HL-60/S4 (cell line): Measurements from ENCODE around the gene SPNS2.

ENCODE experiments used
- in situ Hi-C: fragments of 300-500 bp; cut with MboI; formaldehyde crosslinking; loops from 2 replicates; pipeline ENCODE4 v1.14.3; 2022; ENCODE audit warnings: low sequenced_read_pairs

Gene SPNS2

DNA sequence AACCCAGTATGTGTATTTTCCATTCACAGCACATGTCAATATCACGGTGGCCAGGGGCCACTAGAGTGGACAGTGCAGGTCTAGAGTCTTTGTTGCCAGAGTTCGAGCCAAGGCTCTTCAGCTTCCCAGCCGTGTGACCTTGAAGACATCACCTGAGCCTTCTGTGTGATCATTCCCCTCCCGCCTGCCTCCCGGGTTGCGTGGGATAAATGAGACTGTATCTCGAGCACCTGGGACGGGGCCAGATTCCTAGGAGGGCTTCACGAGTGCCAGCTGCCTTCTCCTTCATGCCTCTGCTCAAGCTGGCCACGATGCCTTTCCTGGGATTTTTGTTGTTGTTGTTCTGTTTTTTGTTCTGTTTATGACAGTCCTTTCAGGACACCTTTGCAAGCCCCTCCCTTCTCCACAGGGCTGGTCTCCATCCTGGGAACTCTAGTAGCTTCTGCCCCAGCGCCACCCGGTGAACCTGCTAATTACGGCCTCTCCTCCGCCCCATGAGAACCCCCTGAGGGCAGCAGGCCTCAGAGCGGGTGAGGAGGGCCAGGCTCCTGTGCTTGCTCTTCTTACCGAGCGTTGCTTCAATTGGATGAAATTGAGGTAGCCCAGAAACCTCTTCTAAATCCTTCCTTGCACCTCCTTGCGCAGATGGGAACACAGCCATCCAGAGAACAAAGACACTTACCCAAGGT is 3.9 kb downstream of the SPNS2 start:
- in situ Hi-C loops = no loop called here

DNA sequence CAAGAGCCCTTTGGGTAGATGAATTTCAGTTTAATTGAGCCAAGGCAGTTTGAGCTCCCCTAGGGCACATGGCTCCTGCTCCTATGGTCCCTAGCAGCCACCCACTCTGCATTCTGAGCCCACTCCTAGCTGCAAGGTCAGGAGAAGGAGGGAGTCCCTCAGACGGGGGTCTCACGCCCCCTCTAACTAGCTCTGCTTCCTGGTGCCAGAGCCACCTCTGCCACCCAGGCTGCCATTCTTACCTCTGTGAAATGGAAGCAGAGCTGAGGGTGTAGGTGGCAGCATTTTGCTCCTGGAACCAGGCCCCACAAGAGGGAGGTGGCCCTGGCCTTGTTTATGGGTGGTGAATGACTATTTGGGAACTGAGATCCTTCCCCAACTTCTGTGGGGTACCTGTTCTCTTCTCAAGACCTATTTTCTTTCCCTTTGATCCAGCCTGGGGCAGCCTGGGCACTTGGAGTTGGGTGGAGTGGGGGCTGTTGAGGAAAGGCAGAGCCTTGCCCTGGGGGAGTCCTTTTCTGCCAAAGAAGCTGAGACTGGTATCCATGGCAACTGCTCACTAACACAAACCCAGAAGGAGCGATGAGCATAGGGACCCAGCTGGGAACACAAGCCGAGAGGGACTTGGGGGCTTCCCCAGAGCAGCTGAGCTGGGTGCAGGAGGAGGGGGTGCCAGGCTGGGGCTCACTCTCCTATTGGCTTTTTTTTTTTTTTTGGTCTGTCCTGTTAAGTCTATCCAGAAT is 4.8 kb downstream of the SPNS2 start:
- in situ Hi-C loops = no loop called here

DNA sequence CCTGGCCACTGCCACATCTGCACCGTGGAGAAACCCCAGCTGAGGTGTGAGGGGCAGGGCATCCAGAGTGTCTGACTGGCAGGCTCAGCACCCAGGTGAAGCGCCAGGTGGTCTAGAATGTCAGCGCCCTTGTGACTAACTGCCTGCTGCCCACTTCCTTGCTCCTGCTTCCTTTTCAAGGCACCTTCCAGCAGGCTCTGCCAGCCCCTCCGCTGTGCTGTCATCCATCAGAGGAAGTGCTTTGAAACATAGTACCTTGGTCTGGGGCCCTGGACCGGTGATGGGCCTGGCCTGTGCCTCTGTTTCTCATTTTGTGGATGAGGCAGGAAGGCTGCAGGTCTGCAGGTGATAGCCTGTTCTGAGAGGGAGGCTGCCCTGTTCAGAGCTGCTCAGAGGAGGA is 5.5 kb downstream of the SPNS2 start:
- in situ Hi-C loops = no loop called here

DNA sequence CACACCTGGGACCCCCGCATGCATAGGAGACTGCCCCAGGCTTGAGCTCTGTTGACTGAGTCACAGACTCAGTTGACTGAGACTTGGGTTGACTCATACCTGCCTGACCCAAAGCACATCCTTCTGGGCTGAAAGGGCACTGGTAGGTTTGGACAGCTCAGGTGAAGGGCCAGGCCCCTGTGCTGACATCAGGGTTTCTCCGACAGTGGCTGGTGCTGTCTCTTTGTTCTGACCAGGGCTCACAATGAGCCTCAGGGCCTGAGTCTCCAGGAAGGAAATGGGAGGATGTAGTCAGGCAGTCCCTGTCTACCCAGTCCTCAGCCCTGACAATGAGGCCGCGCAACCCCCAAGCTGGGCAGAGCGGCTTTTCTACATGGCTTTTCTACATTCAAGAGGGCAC is 6.5 kb downstream of the SPNS2 start:
- in situ Hi-C loops = no loop called here

DNA sequence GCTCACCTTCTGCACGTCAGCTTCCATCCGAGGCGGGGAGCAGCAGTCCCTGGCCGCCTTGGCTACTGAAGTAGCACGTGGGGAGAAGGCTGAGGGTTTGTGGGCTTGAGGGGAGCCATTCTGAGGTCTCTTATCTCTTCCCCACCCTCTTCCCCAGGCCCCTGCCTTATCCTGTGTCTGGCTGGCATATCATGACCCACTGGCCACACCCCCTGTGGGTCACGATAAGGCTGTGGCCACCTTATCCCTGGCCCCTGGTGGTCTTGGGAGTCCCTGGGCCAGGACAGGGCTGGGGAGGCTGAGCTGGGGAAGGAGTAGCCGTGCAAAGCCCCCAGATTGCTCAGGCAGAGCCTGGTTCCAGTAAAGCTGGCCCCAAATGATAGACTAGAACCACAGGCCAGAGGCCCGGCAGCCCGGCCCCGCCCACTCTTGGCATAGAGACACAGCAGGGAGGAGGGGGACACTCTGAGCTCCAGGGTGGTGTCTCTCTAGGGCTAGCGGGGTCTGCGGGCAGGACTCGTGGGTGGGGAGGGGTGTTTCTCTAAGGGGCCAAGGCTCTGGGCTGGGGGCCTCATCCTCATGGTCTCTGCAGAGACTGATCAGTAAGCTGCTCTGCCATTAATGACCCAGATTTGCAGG is 7.6 kb downstream of the SPNS2 start:
- in situ Hi-C loops = no loop called here

DNA sequence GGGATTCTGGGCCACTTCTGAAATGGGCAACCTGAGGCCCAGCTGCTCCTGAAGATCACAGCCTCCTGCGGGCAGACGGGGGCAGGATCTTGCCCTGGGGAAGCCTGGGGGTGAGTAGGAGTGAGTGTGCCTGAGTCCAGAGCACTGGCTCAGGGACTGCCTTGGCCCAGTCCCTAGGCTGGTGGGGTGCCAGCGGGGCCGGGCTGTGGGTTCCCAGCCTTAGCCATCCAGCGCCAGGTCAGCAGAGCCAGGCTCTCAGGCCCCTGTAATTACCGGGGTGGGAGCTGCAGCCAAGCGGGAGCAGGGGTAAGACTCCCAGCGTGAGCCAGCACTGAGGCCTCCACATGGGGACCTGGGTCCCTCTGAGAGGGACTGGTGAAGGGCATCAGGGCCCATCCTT is 8.2 kb downstream of the SPNS2 start:
- in situ Hi-C loops = no loop called here

DNA sequence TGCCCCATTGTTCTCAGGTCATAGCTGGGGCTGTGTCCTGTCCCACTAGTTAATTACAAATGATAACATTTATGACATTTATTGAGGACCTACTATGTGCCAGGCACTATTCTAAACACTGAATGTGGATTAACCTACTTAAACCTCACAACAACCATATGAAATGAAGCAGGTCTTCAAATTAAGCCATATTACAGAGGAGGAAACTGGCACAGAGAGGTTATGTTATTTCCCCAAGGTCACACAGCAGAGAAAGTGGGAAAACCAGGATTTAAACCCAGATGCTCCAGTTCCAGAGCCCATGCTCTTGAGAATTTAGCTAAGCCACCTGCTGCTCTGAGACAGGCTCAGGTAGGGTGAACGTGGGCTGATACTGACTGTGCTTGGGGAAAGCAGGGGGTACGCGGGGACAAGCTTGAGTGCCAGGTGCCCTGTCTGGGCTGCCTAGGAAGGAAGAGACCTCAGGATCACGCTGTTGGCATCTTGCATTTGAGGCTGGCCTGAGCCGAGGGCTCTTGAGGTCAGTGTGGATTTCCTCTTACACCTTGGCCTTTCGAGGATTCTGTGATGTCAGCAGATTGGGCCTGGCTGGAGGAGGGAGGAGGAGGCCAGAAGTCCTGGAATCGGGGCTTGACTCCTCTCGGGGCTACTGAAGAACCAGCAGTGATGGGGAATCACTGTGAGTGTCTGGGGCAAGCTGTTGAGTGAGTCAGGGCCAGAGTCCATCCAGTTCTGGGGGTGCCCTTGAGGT is 8.9 kb downstream of the SPNS2 start:
- in situ Hi-C loops = no loop called here

DNA sequence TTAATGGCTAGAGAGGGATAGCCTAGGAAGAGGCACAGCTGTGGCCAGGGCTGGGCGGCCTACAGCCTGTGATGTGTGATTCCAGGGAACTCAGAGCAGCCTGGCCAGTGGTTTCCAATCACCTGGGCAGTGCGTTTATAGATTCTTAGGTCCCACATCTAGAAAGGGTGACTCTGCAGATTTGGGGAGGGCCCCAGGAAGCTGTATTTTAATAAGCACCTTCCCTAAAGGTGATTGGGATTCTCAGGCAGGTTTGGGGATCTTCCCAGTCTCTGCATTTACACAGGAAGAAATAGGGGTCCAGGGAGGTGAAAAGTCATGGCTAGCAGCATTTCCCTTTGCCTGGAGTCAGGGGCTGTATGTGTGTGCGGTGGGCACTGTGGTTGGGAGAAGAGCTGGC is 9.5 kb downstream of the SPNS2 start:
- in situ Hi-C loops = no loop called here

DNA sequence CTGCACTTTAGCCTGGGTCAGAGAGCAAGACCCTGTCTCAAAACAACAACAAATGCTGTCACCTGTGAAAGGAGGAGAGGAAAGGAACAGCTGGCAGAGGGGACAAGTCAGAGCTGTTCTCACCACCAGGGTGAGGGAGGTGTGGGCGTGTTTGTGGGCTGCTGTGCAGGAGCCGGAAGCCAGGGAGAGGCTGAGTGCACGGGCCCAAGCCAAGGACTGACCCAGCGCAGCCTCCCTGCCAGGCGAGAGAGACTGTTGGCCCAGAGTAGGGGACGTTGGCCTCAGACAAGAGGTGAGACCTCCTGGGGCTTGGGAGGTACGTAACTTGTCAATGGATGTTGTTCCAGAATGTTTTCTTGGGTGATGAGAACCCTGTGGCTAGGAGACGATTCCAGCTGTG is 10.7 kb downstream of the SPNS2 start:
- in situ Hi-C loops = no loop called here

DNA sequence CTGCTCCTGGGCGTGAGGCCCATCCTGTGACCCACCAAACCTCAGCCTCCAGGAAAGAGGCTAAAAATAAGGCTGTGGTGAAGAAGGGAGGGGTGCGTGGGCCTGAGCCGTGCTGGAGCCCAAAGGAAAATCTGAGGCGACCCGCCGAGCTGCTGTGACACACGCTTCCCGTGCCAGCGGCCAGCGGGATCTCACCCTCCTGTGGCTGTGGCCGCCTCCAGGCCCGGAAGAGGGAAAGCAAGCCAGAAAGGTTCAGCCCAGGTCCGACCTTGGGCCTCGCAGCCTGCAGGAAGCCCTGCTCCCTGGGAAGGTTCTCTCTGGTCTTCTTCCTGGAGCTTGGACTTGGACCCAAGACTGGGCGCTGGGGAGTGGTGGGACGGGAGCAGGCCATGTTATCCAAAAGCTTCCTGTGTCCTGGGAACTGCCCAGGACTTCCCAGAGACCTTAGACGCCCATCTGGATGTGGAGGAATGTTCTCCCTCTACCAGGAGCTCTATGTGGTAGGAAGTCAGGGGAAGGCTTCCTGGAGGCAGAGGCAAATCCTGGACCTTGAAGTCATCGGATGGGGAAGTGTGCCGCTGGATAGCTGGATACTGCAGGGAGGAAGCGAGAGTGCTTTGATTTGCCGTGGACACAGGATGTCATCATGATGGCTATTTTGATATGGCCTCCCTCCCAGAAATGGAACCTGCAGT is 11.4 kb downstream of the SPNS2 start:
- in situ Hi-C loops = no loop called here

DNA sequence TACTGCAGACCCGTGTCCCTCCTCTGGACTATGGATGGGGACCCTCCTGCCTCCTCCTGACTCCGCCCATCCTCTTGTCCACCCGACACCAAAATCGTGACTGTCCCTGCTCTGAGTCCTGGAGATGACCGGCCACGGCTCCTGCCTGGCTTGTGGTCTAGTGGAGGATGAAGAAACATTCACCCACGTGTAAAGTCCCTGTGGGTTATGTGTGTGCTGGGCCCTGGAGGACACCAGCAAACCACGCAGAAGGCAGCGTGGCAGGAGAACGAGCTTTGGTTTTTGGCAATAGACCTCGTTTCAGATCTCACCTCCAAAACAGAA is 11.9 kb downstream of the SPNS2 start:
- in situ Hi-C loops = no loop called here

DNA sequence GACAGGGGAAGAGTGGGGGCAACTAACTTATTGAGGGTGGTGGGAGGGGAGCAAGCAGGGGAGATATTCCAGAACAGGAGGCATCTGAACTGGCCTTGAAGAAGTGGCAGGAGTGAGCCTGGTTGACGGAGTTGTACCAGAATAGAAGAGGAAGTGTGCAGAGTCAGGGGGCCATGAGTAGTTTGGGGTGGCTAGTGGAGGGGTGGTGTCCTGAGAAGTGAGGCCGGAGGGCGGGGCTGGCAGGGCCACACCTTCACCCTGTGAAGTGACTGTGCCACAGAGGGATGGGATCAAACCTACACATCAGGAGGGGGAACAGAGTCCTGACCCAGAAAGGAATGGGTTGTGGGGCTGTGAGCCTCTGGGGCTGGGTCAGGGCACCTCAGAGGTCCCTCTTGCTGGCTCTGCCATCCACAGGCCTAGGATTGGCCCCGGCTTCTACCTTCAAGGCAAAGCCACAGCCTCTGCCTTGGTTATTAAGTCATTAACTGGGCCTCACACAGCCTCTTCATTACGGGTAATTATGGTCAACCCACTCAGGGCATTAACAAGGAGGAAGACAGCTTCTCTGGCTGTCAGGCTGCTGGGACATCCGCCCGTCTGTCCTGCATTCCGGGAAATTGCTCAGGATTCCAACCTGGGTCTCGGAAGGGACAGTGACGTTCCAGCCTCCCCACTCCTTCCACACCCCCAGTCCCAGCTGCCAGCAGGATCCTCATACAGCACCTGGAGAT is 12.7 kb downstream of the SPNS2 start:
- in situ Hi-C loops = no loop called here

DNA sequence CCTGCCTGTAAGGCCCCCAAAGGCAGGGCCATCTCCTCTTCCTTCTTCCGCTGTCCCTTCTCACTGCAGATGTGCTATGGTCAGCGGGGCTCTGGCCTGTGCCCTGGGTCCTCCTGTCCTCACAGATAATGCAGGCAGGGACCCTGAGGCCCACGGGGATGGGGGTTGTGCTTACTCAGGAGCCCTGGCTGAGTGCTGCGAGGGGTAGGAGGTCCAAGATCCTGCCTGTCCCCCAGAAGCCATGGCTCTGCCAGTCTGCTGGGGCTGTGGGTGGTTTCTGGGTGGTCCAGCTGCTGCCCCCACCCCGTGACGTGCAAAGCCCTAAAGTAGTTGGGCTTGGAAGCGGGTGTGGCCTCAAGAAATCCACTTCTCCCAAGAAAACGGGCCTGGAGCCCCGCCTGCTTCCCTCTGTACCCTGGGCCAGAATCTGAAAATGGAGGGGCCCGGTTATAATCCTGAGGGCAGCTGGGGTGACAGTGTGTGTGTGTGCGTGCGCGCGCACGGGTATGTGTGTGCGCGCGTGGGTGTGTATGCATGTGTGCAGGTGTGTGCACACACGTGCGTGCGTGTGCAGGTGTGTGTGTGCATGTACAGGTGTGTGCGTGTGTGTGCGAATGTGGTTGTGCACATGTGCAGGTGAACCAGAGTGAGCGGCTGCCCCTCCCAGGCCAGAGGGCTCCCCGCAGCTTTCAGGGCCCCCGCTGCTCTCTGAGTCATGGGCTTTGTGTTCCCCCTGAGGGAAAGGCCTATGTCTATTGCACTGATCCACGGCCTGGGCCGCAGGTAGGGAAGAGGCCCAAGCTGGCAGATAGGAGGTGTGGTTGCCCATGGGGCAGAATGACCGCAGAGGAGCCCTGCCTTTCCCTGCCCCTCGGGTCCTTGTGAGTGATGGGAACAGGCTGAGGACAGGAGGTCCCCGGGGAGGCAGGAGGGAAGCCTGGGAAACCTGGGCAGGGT is 13.8 kb downstream of the SPNS2 start:
- in situ Hi-C loops = no loop called here

DNA sequence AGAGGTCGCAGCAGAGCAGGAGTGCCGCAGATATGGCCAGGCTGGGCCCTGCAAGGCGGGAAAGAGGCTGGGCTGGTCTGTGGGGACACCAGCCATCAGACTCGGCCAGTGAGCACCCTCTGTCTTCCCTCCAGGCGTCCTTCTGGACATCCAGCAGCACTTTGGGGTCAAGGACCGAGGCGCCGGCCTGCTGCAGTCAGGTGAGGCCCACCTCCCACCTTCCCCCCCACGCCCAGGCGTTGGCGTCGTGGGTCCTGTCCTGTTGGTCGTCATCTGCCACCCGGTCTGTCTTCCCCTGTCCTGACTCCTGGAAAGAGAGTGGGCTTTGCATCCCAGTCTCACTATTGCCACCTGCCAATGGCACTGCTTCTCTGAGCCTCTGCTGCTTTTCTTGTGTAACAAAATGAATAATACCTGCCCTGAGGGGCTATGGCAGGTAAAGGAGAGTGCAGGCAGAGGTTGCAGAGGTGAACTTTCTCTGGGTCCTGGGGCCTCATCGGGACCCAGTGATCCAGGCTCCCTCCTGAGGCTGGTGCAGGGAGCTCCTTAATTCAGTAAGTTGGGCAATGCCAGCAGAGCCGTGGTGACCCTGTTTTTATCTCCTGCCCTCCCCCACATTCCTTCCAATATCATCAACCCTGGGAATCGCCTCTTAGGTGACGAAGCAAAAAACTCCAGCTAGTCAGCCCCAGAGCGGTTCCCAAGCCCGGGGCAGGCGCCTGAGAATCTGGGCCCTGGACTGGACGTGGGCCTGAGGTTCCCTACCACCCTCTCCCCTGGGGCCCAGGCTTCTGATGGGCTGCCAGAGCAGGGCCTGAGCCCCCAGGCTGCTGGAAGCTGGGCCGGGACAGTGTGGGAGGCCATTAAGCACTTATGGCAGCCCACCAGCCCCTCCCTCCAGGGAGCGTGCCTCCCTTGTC is 14.7 kb downstream of the SPNS2 start:
- in situ Hi-C loops = no loop called here

DNA sequence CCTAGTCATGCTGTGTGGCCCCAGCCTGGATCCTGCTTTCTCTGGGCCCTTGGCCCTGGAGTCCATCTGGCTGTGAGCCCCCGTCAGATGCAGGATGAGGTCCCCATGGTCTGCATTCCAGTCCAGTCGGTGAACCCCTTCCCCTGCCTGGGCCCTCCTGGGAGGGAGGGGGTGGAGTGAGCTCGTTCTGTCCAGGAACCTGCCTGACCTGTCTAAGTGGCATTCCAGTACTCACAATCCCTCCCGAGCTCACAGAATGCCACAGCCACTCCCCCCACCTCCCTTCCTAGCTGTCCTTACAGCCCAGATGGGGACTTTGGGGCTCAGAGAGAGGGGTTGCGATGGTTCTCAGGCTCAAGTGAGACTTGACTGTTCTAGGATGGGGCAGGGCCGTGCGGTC is 15.5 kb downstream of the SPNS2 start:
- in situ Hi-C loops = no loop called here

DNA sequence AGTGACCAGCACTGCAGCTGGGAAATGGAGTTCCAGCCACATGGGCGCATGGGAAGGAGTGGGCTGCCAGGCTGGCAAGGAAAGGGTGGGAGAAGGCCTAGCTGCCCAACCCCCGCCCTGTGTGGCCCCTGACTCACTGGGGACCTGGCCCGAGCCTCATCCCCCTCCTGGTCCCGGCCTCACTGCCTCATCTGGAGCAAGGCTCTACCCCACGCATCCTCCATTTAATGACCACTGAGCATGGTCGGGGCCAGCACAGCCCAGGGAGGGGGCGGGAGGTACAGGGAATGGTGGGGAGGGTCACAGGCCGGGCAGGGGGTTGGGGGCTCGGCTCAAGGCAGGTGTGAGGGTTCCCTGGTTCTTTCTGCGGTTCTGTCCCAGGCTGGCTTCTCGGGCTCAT is 16.1 kb downstream of the SPNS2 start:
- in situ Hi-C loops = no loop called here

DNA sequence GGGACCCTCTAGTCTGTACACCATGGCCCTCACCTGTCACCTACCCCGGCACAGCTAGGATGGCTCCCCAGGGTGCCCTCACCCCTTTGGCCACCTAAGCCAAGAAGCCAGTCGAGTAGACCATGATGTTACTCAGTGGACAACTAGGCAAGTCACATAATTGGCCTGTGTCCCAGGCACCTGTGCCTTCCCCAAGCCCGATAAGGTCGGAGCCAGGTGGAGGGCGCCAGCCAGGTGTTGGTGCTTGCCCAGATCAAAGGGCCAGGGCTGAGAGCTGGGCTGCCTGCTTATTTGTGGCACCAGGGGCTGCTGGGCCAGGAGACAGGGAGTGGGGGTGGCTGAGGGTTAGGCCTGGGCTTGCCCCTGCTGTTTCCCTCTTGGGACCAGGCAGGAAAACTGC is 16.8 kb downstream of the SPNS2 start:
- in situ Hi-C loops = no loop called here

DNA sequence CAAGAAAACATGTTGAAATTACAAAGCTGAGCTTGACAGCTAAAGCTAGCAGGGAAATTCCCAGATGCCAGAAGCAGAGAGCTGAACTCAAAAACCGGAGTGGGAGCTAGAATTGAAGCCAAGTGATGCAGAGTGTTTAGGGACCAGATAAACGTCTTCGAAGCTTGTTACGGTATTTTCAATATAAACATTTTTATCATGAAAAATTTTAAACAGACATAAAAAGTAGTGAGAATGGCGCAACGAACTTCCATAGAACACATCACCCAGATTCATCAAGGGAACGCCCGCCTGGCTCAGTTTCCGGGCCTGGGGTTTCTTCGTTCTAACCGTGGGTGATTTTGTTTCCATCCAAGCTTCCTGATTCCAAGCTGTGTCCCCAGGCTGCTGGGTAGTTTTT is 18.1 kb downstream of the SPNS2 start:
- in situ Hi-C loops = no loop called here
